HEK293 (cell line): ENCODE data around the gene SEMA4D.
"Not testable (repeated sequence)": the region's sequence is repeated elsewhere in the genome, so short reads cannot be mapped to it uniquely, and the experiment has no call there.

ENCODE experiments used
- CTCF ChIA-PET: fragments of 350-600 bp; formaldehyde crosslinking; extraction: SDS; loops from one replicate; lab custom pipeline; 2021; ENCODE audit warnings: antibody characterized with exemption; lab: Yijun Ruan, JAX
- POLR2A ChIA-PET: fragments of 300-600 bp; formaldehyde crosslinking; extraction: SDS; loops from one replicate; lab custom pipeline; 2020; ENCODE audit warnings: antibody characterized with exemption, inconsistent platforms; lab: Yijun Ruan, JAX
- H3K27ac ChIP-seq: fragments of 200-500 bp; sonication (Bioruptor generic); 2 replicates; pipeline ENCODE4 v1.5.1; 2014; ENCODE audit warnings: low read depth, low read length, control low read depth, inconsistent platforms; ENCODE audit errors: extremely low read depth
- H3K36me3 ChIP-seq, 2 experiments: fragments of 200-500 bp in 1 of 2; sonication (Bioruptor generic) in 1 of 2; 1 replicate in 1 of 2; 2 replicates in 1 of 2; pipeline ENCODE4 v1.5.1; 2014 to 2017; ENCODE audit warnings: inconsistent platforms in 2 of 2, low read length in 2 of 2; ENCODE audit not compliant: control insufficient read depth in 2 of 2, insufficient read depth in 1 of 2
- H3K4me1 ChIP-seq: fragments of 200-500 bp; sonication (Bioruptor generic); 2 replicates; pipeline ENCODE4 v1.5.1; 2014; ENCODE audit warnings: mild to moderate bottlenecking, low read length, inconsistent platforms; ENCODE audit not compliant: control insufficient read depth, insufficient read depth
- H3K4me3 ChIP-seq: 2 replicates; pipeline ENCODE4 v1.5.1; 2011; ENCODE audit warnings: low read depth, mild to moderate bottlenecking, control low read depth, low read length, moderate library complexity
- H3K9me3 ChIP-seq: fragments of 200-500 bp; sonication (Bioruptor generic); 2 replicates; pipeline ENCODE4 v1.5.1; 2014; ENCODE audit warnings: low read depth, low read length, inconsistent platforms; ENCODE audit not compliant: control insufficient read depth, insufficient read depth
- GLIS2 ChIP-seq: fragments of 450-650 bp; formaldehyde crosslinking; IDR thresholded peaks from 2 replicates; pipeline ENCODE4 v1.5.1; 2016; ENCODE audit warnings: missing biosample characterization, missing genetic modification characterization
- HOXD13 ChIP-seq: sonication (generic); formaldehyde crosslinking; IDR thresholded peaks from 2 replicates; pipeline ENCODE4 v1.8.0; 2022; ENCODE audit warnings: missing genetic modification reagents, borderline replicate concordance
- MEIS1 ChIP-seq: sonication (generic); formaldehyde crosslinking; IDR thresholded peaks from 2 replicates; pipeline ENCODE4 v1.8.1; 2022; ENCODE audit warnings: missing genetic modification reagents, mild to moderate bottlenecking, borderline replicate concordance
- OVOL3 ChIP-seq: fragments of 450-650 bp; formaldehyde crosslinking; IDR thresholded peaks from 2 replicates; pipeline ENCODE4 v1.5.1; 2016; ENCODE audit warnings: missing biosample characterization, missing genetic modification characterization
- RBAK ChIP-seq: fragments of 450-650 bp; formaldehyde crosslinking; IDR thresholded peaks from 2 replicates; pipeline ENCODE4 v1.5.1; 2016; ENCODE audit warnings: missing biosample characterization, missing genetic modification characterization
- SP7 ChIP-seq: fragments of 450-650 bp; formaldehyde crosslinking; IDR thresholded peaks from 2 replicates; pipeline ENCODE4 v1.5.1; 2016; ENCODE audit warnings: missing biosample characterization, missing genetic modification characterization
- ZBTB44 ChIP-seq: fragments of 450-650 bp; IDR thresholded peaks from 2 replicates; pipeline ENCODE4 v1.5.1; 2018; ENCODE audit warnings: missing biosample characterization, mild to moderate bottlenecking, missing genetic modification characterization
- ZNF112 ChIP-seq: fragments of 450-650 bp; formaldehyde crosslinking; IDR thresholded peaks from 2 replicates; pipeline ENCODE4 v1.5.0; 2017; ENCODE audit warnings: missing biosample characterization, missing genetic modification characterization
- ZNF132 ChIP-seq: fragments of 450-650 bp; formaldehyde crosslinking; IDR thresholded peaks from 2 replicates; pipeline ENCODE4 v1.5.1; 2017; ENCODE audit warnings: missing biosample characterization, missing genetic modification characterization, borderline replicate concordance
- ZNF146 ChIP-seq: fragments of 450-650 bp; formaldehyde crosslinking; IDR thresholded peaks from 2 replicates; pipeline ENCODE4 v1.5.1; 2016; ENCODE audit warnings: missing biosample characterization, missing genetic modification characterization
- ZNF19 ChIP-seq: fragments of 450-650 bp; formaldehyde crosslinking; IDR thresholded peaks from 2 replicates; pipeline ENCODE4; 2016; ENCODE audit warnings: missing biosample characterization, missing genetic modification characterization, low read depth
- ZNF202 ChIP-seq: fragments of 450-650 bp; formaldehyde crosslinking; IDR thresholded peaks from 2 replicates; pipeline ENCODE4 v1.5.1; 2016; ENCODE audit warnings: missing biosample characterization, missing genetic modification characterization, borderline replicate concordance
- ZNF223 ChIP-seq: fragments of 450-650 bp; formaldehyde crosslinking; IDR thresholded peaks from 2 replicates; pipeline ENCODE4 v1.5.1; 2016; ENCODE audit warnings: missing biosample characterization, missing genetic modification characterization
- ZNF302 ChIP-seq: fragments of 450-650 bp; formaldehyde crosslinking; IDR thresholded peaks from 2 replicates; pipeline ENCODE4 v1.5.1; 2016; ENCODE audit warnings: missing biosample characterization, missing genetic modification characterization, low read depth
- ZNF341 ChIP-seq: fragments of 450-650 bp; formaldehyde crosslinking; IDR thresholded peaks from 2 replicates; pipeline ENCODE4; 2016; ENCODE audit warnings: low read depth, missing biosample characterization, missing genetic modification characterization
- ZNF350 ChIP-seq: fragments of 450-650 bp; formaldehyde crosslinking; IDR thresholded peaks from 2 replicates; pipeline ENCODE4 v1.5.0; 2017; ENCODE audit warnings: missing biosample characterization, mild to moderate bottlenecking, missing genetic modification characterization
- ZNF394 ChIP-seq: fragments of 450-650 bp; formaldehyde crosslinking; IDR thresholded peaks from 2 replicates; pipeline ENCODE4 v1.5.1; 2016; ENCODE audit warnings: missing biosample characterization, missing genetic modification characterization, mild to moderate bottlenecking, moderate library complexity, borderline replicate concordance
- ZNF404 ChIP-seq: fragments of 450-650 bp; formaldehyde crosslinking; IDR thresholded peaks from 2 replicates; pipeline ENCODE4 v1.5.1; 2017; ENCODE audit warnings: missing biosample characterization, missing genetic modification characterization
- ZNF521 ChIP-seq: fragments of 450-650 bp; formaldehyde crosslinking; IDR thresholded peaks from 2 replicates; pipeline ENCODE4 v1.5.1; 2017; ENCODE audit warnings: missing biosample characterization, mild to moderate bottlenecking, missing genetic modification characterization
- ZNF580 ChIP-seq: fragments of 450-650 bp; formaldehyde crosslinking; IDR thresholded peaks from 2 replicates; pipeline ENCODE4 v1.5.1; 2016; ENCODE audit warnings: missing biosample characterization, missing genetic modification characterization
- ZNF600 ChIP-seq: fragments of 450-650 bp; formaldehyde crosslinking; IDR thresholded peaks from 2 replicates; pipeline ENCODE4 v1.5.1; 2016; ENCODE audit warnings: missing biosample characterization, missing genetic modification characterization
- ZNF658 ChIP-seq: fragments of 450-650 bp; formaldehyde crosslinking; IDR thresholded peaks from 2 replicates; pipeline ENCODE4; 2016; ENCODE audit warnings: missing biosample characterization, missing genetic modification characterization
- ZNF76 ChIP-seq: fragments of 450-650 bp; formaldehyde crosslinking; IDR thresholded peaks from 2 replicates; pipeline ENCODE4; 2016; ENCODE audit warnings: low read depth, missing biosample characterization, missing genetic modification characterization, borderline replicate concordance
- TF ChIP-seq, protein P1 (sequence below): fragments of 450-650 bp; formaldehyde crosslinking; IDR thresholded peaks from 2 replicates; pipeline ENCODE4 v1.5.1; 2017; ENCODE audit warnings: missing biosample characterization, missing genetic modification characterization
- TF ChIP-seq, protein P2 (sequence below): fragments of 450-650 bp; formaldehyde crosslinking; IDR thresholded peaks from 2 replicates; pipeline ENCODE4 v1.5.1; 2016; ENCODE audit warnings: missing biosample characterization, missing genetic modification characterization, borderline replicate concordance

The SEMA4D gene

GRCh38 chr9:89345476-89345875, 152.4 kb downstream of the SEMA4D start:
- no peak overlapping the region for H3K27ac ChIP-seq
- CTCF ChIA-PET = no interaction called here
- no peaks in the 10 kb centered on the region for H3K9me3 ChIP-seq
- TF ChIP-seq ZNF19 = no peak
- no peak for TF ChIP-seq ZNF404
- no peak for TF ChIP-seq ZNF112
- TF ChIP-seq RBAK (tag by site-specific recombination) = no peak
- no peak for TF ChIP-seq ZNF350
- TF ChIP-seq ZNF132 (tag by site-specific recombination) = no peak
- peaks cover 11 to 96% of the 10 kb centered on the region in 2 experiments for H3K36me3 ChIP-seq
- POLR2A ChIA-PET = no interaction called here
- no peaks in the 10 kb centered on the region for H3K4me1 ChIP-seq
- H3K4me3 ChIP-seq = no peak overlapping the region

DNA sequence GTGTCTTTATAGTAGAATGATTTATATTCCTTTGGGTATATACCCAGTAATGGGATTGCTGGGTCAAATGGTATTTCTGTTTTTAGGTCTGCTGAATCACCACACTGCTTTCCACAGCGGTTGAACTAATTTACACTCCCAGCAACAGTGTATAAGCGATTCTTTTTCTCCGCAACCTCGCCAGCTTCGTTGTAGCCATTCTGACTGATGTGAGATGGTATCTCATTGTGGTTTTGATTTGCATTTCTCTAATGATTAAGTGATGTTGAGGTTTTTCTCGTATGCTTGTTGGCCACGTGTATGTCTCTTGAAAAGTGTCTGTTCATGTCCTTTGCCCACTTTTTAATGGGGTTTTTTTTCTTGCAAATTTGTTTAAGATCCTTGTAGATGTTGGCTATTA, 154.1 kb downstream of the SEMA4D start:
- CTCF ChIA-PET, H3K4me3 ChIP-seq, POLR2A ChIA-PET, H3K9me3 ChIP-seq, H3K4me1 ChIP-seq, H3K27ac ChIP-seq: not testable (repeated sequence)
- H3K36me3 ChIP-seq = peaks cover 11 to 95% of the 10 kb centered on the region in 2 experiments

GRCh38 chr9:89342948-89343347, 155.0 kb downstream of the SEMA4D start:
- CTCF ChIA-PET = no interaction called here
- H3K9me3 ChIP-seq = no peaks in the 10 kb centered on the region
- H3K4me1 ChIP-seq = no peaks in the 10 kb centered on the region
- no peak overlapping the region for H3K27ac ChIP-seq
- POLR2A ChIA-PET = no interaction called here
- H3K4me3 ChIP-seq = no peak overlapping the region
- H3K36me3 ChIP-seq = peaks cover 11 to 95% of the 10 kb centered on the region in 2 experiments
- no peak for TF ChIP-seq ZNF76 (tag by site-specific recombination)
- no peak for TF ChIP-seq SP7 (tag by site-specific recombination)
- TF ChIP-seq ZNF223 = no peak
- TF ChIP-seq ZNF394 (tag by site-specific recombination) = no peak
- TF ChIP-seq GLIS2 (tag by site-specific recombination) = no peak
- TF ChIP-seq ZNF580 (tag by site-specific recombination) = no peak
- no peak for TF ChIP-seq ZNF202
- TF ChIP-seq ZNF658 (tag by site-specific recombination) = no peak
- TF ChIP-seq, protein P1, sequence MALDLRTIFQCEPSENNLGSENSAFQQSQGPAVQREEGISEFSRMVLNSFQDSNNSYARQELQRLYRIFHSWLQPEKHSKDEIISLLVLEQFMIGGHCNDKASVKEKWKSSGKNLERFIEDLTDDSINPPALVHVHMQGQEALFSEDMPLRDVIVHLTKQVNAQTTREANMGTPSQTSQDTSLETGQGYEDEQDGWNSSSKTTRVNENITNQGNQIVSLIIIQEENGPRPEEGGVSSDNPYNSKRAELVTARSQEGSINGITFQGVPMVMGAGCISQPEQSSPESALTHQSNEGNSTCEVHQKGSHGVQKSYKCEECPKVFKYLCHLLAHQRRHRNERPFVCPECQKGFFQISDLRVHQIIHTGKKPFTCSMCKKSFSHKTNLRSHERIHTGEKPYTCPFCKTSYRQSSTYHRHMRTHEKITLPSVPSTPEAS (tag by site-specific recombination) = no peak
- no peak for TF ChIP-seq ZNF341
- no peak for TF ChIP-seq ZBTB44

- ChIA-PET POLR2A (no interaction called here), CTCF (no interaction called here)
- H3K27ac ChIP-seq = no peak overlapping the region
- H3K9me3 ChIP-seq = no peaks in the 10 kb centered on the region
- peaks cover 5 to 97% of the 10 kb centered on the region in 2 experiments for H3K36me3 ChIP-seq
- H3K4me3 ChIP-seq = no peak overlapping the region
- no peaks in the 10 kb centered on the region for H3K4me1 ChIP-seq
- TF ChIP-seq HOXD13 (CRISPR knock-in tag) (no peak), ZNF302 (tag by site-specific recombination) (no peak), ZNF600 (tag by site-specific recombination) (no peak), OVOL3 (tag by site-specific recombination) (no peak), ZNF146 (tag by site-specific recombination) (no peak), ZNF521 (tag by site-specific recombination) (no peak), MEIS1 (no peak)
- TF ChIP-seq, protein P2, sequence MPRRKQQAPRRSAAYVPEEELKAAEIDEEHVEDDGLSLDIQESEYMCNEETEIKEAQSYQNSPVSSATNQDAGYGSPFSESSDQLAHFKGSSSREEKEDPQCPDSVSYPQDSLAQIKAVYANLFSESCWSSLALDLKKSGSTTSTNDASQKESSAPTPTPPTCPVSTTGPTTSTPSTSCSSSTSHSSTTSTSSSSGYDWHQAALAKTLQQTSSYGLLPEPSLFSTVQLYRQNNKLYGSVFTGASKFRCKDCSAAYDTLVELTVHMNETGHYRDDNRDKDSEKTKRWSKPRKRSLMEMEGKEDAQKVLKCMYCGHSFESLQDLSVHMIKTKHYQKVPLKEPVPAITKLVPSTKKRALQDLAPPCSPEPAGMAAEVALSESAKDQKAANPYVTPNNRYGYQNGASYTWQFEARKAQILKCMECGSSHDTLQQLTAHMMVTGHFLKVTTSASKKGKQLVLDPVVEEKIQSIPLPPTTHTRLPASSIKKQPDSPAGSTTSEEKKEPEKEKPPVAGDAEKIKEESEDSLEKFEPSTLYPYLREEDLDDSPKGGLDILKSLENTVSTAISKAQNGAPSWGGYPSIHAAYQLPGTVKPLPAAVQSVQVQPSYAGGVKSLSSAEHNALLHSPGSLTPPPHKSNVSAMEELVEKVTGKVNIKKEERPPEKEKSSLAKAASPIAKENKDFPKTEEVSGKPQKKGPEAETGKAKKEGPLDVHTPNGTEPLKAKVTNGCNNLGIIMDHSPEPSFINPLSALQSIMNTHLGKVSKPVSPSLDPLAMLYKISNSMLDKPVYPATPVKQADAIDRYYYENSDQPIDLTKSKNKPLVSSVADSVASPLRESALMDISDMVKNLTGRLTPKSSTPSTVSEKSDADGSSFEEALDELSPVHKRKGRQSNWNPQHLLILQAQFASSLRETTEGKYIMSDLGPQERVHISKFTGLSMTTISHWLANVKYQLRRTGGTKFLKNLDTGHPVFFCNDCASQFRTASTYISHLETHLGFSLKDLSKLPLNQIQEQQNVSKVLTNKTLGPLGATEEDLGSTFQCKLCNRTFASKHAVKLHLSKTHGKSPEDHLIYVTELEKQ = no peak
Observed at GRCh38 chr9:89342213-89342612, 155.7 kb downstream of the SEMA4D start.
